Neural progenitor cell (in vitro differentiated cells): ENCODE data around the gene ASB10.

Experiments
- CTCF ChIP-seq: fragments of 200-600 bp; sonication (generic); IDR thresholded peaks from 2 replicates; pipeline ENCODE4 v1.5.1; 2017; ENCODE audit warnings: antibody characterized with exemption, mild to moderate bottlenecking
- EZH2phosphoT487 ChIP-seq: fragments of 200-600 bp; sonication (generic); IDR thresholded peaks from 2 replicates; pipeline ENCODE4 v1.6.1; 2017; ENCODE audit warnings: antibody characterized with exemption

DNA sequence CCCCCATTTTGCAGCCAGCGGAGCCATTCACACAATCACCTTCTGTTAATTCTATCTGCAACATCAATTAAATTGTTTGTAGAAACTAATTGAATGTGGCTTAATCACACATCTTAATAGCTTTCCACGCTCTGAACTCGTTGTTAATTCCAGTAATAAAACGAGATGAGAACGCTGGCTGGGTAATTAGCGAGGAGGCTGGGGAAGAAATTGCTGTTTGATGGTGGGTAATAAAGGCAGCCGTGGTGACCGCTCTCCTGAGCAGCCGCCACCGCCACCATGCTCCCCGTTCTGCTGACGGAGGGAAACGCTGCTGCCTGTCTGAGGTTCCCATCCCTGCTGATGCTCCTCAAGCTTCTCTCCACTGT lies 55.8 kb downstream of the ASB10 start:
- TF ChIP-seq EZH2phosphoT487 (no peak), CTCF (no peak)
